K562 (cell line): ENCODE measurements around the gene PACSIN3. TPM values are rescaled to one million over a fixed set of nuclear protein-coding genes. Genes with fewer than 3 reads are reported as not detected.

Experiments used
- ASH1L ChIP-seq: fragments of 450-650 bp; IDR thresholded peaks from 2 replicates; pipeline ENCODE4 v1.6.1; 2018; ENCODE audit warnings: borderline replicate concordance, mild to moderate bottlenecking, low read depth; ENCODE audit not compliant: partially characterized antibody
- CBX5 ChIP-seq: IDR thresholded peaks from 2 replicates; pipeline ENCODE4 v1.6.1; 2014; ENCODE audit warnings: low read depth, borderline replicate concordance
- CEBPG ChIP-seq, 3 experiments: fragments of 200-800 bp in 1 of 3; sonication (Bioruptor generic) in 1 of 3; sonication (generic) in 1 of 3; formaldehyde crosslinking in 1 of 3; IDR thresholded peaks in 2 of 3; conservative IDR thresholded peaks in 1 of 3; 2 replicates each; pipeline versions ENCODE4 v1.6.1 to v1.8.0; 2016 to 2022; ENCODE audit warnings: missing compliant biosample characterization in 2 of 3, missing genetic modification characterization in 2 of 3, mild to moderate bottlenecking in 1 of 3, missing genetic modification reagents in 1 of 3
- CSDE1 ChIP-seq, 2 experiments: fragments of 450-650 bp; IDR thresholded peaks; 2 replicates each; pipeline ENCODE4 v1.6.1; 2016; ENCODE audit warnings: mild to moderate bottlenecking in 1 of 2
- ELF2 ChIP-seq: fragments of 250-450 bp; sonication (Bioruptor Pico); IDR thresholded peaks from 2 replicates; pipeline ENCODE4 v1.5.0; 2021; ENCODE audit warnings: mild to moderate bottlenecking
- FOS ChIP-seq: IDR thresholded peaks from 3 replicates; pipeline ENCODE4 v1.6.1; 2011; ENCODE audit not compliant: insufficient read length; ENCODE audit errors: extremely low read depth
- FOSL1 ChIP-seq: fragments of 200-800 bp; sonication (Bioruptor generic); conservative IDR thresholded peaks from 2 replicates; pipeline ENCODE4 v1.6.1; 2016; ENCODE audit warnings: missing genetic modification characterization, missing compliant biosample characterization
- FOXJ3 ChIP-seq: sonication (generic); formaldehyde crosslinking; IDR thresholded peaks from 2 replicates; pipeline ENCODE4 v1.4.0; 2020; ENCODE audit warnings: mild to moderate bottlenecking, missing genetic modification reagents
- GATAD2A ChIP-seq: fragments of 450-650 bp; IDR thresholded peaks from 2 replicates; pipeline ENCODE4 v1.6.1; 2017
- KLF6 ChIP-seq: fragments of 250-450 bp; sonication (Bioruptor Pico); IDR thresholded peaks from 2 replicates; pipeline ENCODE4 v1.4.0; 2020; ENCODE audit warnings: mild to moderate bottlenecking, moderate library complexity, borderline replicate concordance
- NR4A1 ChIP-seq, 2 experiments: fragments of 250-450 bp in 1 of 2; fragments of 450-650 bp in 1 of 2; sonication (Bioruptor Pico) in 1 of 2; IDR thresholded peaks; 2 replicates each; pipeline versions ENCODE4 v1.4.0 to v1.6.1; 2016 to 2020; ENCODE audit warnings: mild to moderate bottlenecking in 2 of 2, missing compliant biosample characterization in 1 of 2, missing genetic modification characterization in 1 of 2, moderate library complexity in 1 of 2
- PTRF ChIP-seq: fragments of 450-650 bp; IDR thresholded peaks from 2 replicates; pipeline ENCODE4 v1.6.1; 2016; ENCODE audit warnings: mild to moderate bottlenecking, missing genetic modification characterization, missing compliant biosample characterization
- RBM22 ChIP-seq: fragments of 200-400 bp; formaldehyde crosslinking; IDR thresholded peaks from 2 replicates; pipeline ENCODE4 v1.6.1; 2018; ENCODE audit warnings: low read length, low read depth; ENCODE audit not compliant: poor library complexity, severe bottlenecking
- SREBF1 ChIP-seq: fragments of 150-350 bp; IDR thresholded peaks from 2 replicates; pipeline ENCODE4 v1.6.1; 2014; ENCODE audit warnings: antibody characterized with exemption, low read depth, low read length, borderline replicate concordance
- STAG1 ChIP-seq: sonication (generic); formaldehyde crosslinking; IDR thresholded peaks from 2 replicates; pipeline ENCODE4 v1.5.0; 2020; ENCODE audit warnings: missing genetic modification reagents, borderline replicate concordance
- TCF3 ChIP-seq: sonication (generic); formaldehyde crosslinking; IDR thresholded peaks from 2 replicates; pipeline ENCODE4 v1.4.0; 2020; ENCODE audit warnings: mild to moderate bottlenecking, missing genetic modification reagents
- THAP7 ChIP-seq: fragments of 250-450 bp; sonication (Bioruptor Pico); IDR thresholded peaks from 2 replicates; pipeline ENCODE4 v1.5.0; 2021
- U2AF2 ChIP-seq: fragments of 200-400 bp; formaldehyde crosslinking; optimal IDR thresholded peaks from 2 replicates; pipeline ENCODE3; 2017; ENCODE audit warnings: low read depth, mild to moderate bottlenecking, low read length
- ZNF121 ChIP-seq: sonication (generic); formaldehyde crosslinking; conservative IDR thresholded peaks from 2 replicates; pipeline ENCODE4 v1.8.0; 2022; ENCODE audit warnings: missing genetic modification reagents
- ZNF134 ChIP-seq: fragments of 250-450 bp; sonication (Bioruptor Pico); conservative IDR thresholded peaks from 2 replicates; pipeline ENCODE4 v1.4.0; 2020
- ZNF224 ChIP-seq: sonication (generic); formaldehyde crosslinking; IDR thresholded peaks from 2 replicates; pipeline ENCODE4 v1.8.0; 2022; ENCODE audit warnings: mild to moderate bottlenecking, missing genetic modification reagents
- ZNF436 ChIP-seq: fragments of 250-450, 450-650 bp; sonication (Bioruptor Pico); formaldehyde crosslinking; IDR thresholded peaks from 2 replicates; pipeline ENCODE4 v1.7.0; 2020; ENCODE audit warnings: mild to moderate bottlenecking
- ZNF444 ChIP-seq: fragments of 250-450 bp; sonication (Bioruptor Pico); IDR thresholded peaks from 2 replicates; pipeline ENCODE4 v1.4.0; 2020; ENCODE audit warnings: mild to moderate bottlenecking, moderate library complexity
- polyA plus RNA-seq, 8 experiments: library from polyadenylated mRNA; depleted of rRNA in 4 of 8; stranded (reverse) in 5 of 8; unstranded in 3 of 8; fragments of >200 nt; fragmentation: Nextera tagmentation in 2 of 8; fragmentation: Illumina TruSeq in 1 of 8; extraction: Ambion mirVana in 2 of 8; extraction: Trizol in 1 of 8; gene quantifications; 2 replicates each; pipeline versions ENCODE4 v1.2.1 to v1.2.3, GENCODE V29; 2011 to 2014; ENCODE audit warnings: inconsistent platforms in 1 of 8, missing spikeins in 1 of 8
- total RNA-seq, 7 experiments: library from RNA; depleted of rRNA in 6 of 7; stranded (reverse); fragments of >200 nt in 6 of 7; fragmentation: Illumina TruSeq in 2 of 7; extraction: Trizol in 2 of 7; gene quantifications; 2 replicates each; pipeline versions ENCODE4 v1.2.1 to v1.2.3, GENCODE V29; 2011 to 2021; ENCODE audit warnings: low replicate concordance in 1 of 7
- TF ChIP-seq, protein P1 (sequence below): fragments of 450-650 bp; formaldehyde crosslinking; IDR thresholded peaks from 2 replicates; pipeline ENCODE4 v1.4.0; 2020; ENCODE audit warnings: mild to moderate bottlenecking, moderate library complexity
- TF ChIP-seq, protein P2 (sequence below): sonication (generic); formaldehyde crosslinking; IDR thresholded peaks from 2 replicates; pipeline ENCODE4 v1.8.1; 2023; ENCODE audit warnings: mild to moderate bottlenecking, missing genetic modification reagents

Gene PACSIN3
- total and polyA plus RNA-seq, 9 of the 15 experiments (the other 6 are each of a cell fraction or from before 2014, with no cell fraction given) = 0.13 to 18.1 (median 7.1) TPM

- TF ChIP-seq, protein P1, sequence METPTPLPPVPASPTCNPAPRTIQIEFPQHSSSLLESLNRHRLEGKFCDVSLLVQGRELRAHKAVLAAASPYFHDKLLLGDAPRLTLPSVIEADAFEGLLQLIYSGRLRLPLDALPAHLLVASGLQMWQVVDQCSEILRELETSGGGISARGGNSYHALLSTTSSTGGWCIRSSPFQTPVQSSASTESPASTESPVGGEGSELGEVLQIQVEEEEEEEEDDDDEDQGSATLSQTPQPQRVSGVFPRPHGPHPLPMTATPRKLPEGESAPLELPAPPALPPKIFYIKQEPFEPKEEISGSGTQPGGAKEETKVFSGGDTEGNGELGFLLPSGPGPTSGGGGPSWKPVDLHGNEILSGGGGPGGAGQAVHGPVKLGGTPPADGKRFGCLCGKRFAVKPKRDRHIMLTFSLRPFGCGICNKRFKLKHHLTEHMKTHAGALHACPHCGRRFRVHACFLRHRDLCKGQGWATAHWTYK (CRISPR knock-in tag) = no peak
- TF ChIP-seq RBM22 (no peak), CSDE1 (IDR thresholded peaks at IDR 0.05) (no peak), ELF2 (CRISPR knock-in tag) (no peak), ZNF436 (CRISPR knock-in tag) (no peak), GATAD2A (no peak), FOXJ3 (no peak), NR4A1 (CRISPR knock-in tag; IDR thresholded peaks at IDR 0.05) (no peak), NR4A1 (tag; IDR thresholded peaks at IDR 0.05) (no peak), ZNF121 (CRISPR knock-in tag) (0 out of 2 replicates have a peak, but pooled peaks have one; percentile 6), SREBF1 (no peak), CEBPG (CRISPR knock-in tag; IDR thresholded peaks at IDR 0.05) (no peak), CEBPG (tag; conservative IDR thresholded peaks at IDR 0.05 in 1 of 2, IDR thresholded peaks at IDR 0.05 in 1 of 2) (no peak), THAP7 (CRISPR knock-in tag) (no peak), ZNF444 (no peak), U2AF2 (no peak), STAG1 (no peak), FOSL1 (no peak), PTRF (tag) (no peak), CBX5 (no peak), FOS (no peak), ASH1L (no peak), ZNF134 (no peak), TCF3 (no peak), KLF6 (no peak), ZNF224 (no peak)
- TF ChIP-seq, protein P2, sequence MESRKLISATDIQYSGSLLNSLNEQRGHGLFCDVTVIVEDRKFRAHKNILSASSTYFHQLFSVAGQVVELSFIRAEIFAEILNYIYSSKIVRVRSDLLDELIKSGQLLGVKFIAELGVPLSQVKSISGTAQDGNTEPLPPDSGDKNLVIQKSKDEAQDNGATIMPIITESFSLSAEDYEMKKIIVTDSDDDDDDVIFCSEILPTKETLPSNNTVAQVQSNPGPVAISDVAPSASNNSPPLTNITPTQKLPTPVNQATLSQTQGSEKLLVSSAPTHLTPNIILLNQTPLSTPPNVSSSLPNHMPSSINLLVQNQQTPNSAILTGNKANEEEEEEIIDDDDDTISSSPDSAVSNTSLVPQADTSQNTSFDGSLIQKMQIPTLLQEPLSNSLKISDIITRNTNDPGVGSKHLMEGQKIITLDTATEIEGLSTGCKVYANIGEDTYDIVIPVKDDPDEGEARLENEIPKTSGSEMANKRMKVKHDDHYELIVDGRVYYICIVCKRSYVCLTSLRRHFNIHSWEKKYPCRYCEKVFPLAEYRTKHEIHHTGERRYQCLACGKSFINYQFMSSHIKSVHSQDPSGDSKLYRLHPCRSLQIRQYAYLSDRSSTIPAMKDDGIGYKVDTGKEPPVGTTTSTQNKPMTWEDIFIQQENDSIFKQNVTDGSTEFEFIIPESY (CRISPR knock-in tag) = 0 out of 2 replicates have a peak, but pooled peaks have one; percentile 25
Measured at GRCh38 chr11:47186700-47187695, 764 bp upstream of the PACSIN3 start (continued).
